Activated CD4-positive, alpha-beta memory T cell treated with anti-CD3 and anti-CD28 coated beads for 36 hours (primary cell): ENCODE measurements around the gene NADSYN1. TPM values are rescaled to one million over a fixed set of nuclear protein-coding genes. Genes with fewer than 3 reads are reported as not detected.

Experiments used
- CTCF ChIA-PET: fragments of 350-600 bp; sonication (Branson Sonifier 250); formaldehyde crosslinking; loops from one replicate; lab custom pipeline; 2021; ENCODE audit warnings: antibody characterized with exemption, inconsistent platforms; lab: Charles Lee
- POLR2A ChIA-PET: fragments of 350-600 bp; sonication (Branson Sonifier 250); formaldehyde crosslinking; loops from one replicate; lab custom pipeline; 2021; ENCODE audit warnings: antibody characterized with exemption; lab: Charles Lee
- DNase-seq: peaks from one replicate; pipeline ENCODE4 v3.0.0-alpha.2; 2020
- H3K27ac Mint-ChIP-seq: one replicate; pipeline ENCODE4 v1.8.0; 2021; ENCODE audit warnings: mixed read lengths
- H3K27me3 Mint-ChIP-seq: one replicate; pipeline ENCODE4 v1.8.0; 2021; ENCODE audit warnings: mixed read lengths
- H3K36me3 Mint-ChIP-seq: one replicate; pipeline ENCODE4 v1.8.0; 2021; ENCODE audit warnings: mixed read lengths
- H3K4me1 Mint-ChIP-seq: one replicate; pipeline ENCODE4 v1.8.0; 2021; ENCODE audit warnings: low read depth, mixed read lengths
- H3K4me3 Mint-ChIP-seq: one replicate; pipeline ENCODE4 v1.8.0; 2021; ENCODE audit warnings: mild to moderate bottlenecking, mixed read lengths
- H3K9me3 Mint-ChIP-seq: one replicate; pipeline ENCODE4 v1.8.0; 2021; ENCODE audit warnings: mixed read lengths
- intact Hi-C: fragments of 100-400 bp; cut with micrococcal nuclease; formaldehyde crosslinking; loops from one replicate; pipeline ENCODE4 v1.15.1; 2023
- microRNA-seq: library from miRNA; unstranded; fragments of <30 nt; microRNA quantifications from one replicate; pipeline ENCODE4 v1.2.0, GENCODE V29; 2022; ENCODE audit warnings: borderline number of aligned reads, borderline microRNAs expressed, borderline replicate concordance
- total RNA-seq, 2 experiments: library from RNA; stranded (reverse); gene quantifications; one replicate each; pipeline ENCODE4 v1.2.3, GENCODE V29; 2021

The NADSYN1 gene
- total RNA-seq, 2 experiments from 2014 or later: 85.0 to 91.9 TPM

- peaks cover 12% of the 10 kb centered on the region for H3K9me3 Mint-ChIP-seq
- no peak for DNase-seq
- peaks cover 5% of the 10 kb centered on the region for H3K36me3 Mint-ChIP-seq
- peaks cover 21% of the 10 kb centered on the region for H3K4me1 Mint-ChIP-seq
- ChIA-PET POLR2A (no interaction called here), CTCF (no interaction called here)
- no peak overlapping the region for H3K4me3 Mint-ChIP-seq
- intact Hi-C loops: loop anchor here (10.0 kb wide), 1 partner anchor 100 kb away; the partner anchor contains the start of gene DHCR7
- H3K27ac Mint-ChIP-seq: no peak overlapping the region
- H3K27me3 Mint-ChIP-seq: peaks cover 46% of the 10 kb centered on the region
Measured at GRCh38 chr11:71544525-71545214, 91.7 kb downstream of the NADSYN1 start.

GRCh38 chr11:71545405-71545966, 92.5 kb downstream of the NADSYN1 start:
- intact Hi-C loops: loop anchor here (10.0 kb wide), 1 partner anchor 101 kb away; the partner anchor contains the start of gene DHCR7
- H3K27me3 Mint-ChIP-seq: peaks cover 48% of the 10 kb centered on the region
- ChIA-PET CTCF (no interaction called here), POLR2A (no interaction called here)
- H3K4me1 Mint-ChIP-seq: peaks cover 20% of the 10 kb centered on the region
- peaks cover 5% of the 10 kb centered on the region for H3K36me3 Mint-ChIP-seq
- no peak overlapping the region for H3K27ac Mint-ChIP-seq
- no peak for DNase-seq
- H3K4me3 Mint-ChIP-seq: no peak overlapping the region
- peaks cover 12% of the 10 kb centered on the region for H3K9me3 Mint-ChIP-seq

DNA sequence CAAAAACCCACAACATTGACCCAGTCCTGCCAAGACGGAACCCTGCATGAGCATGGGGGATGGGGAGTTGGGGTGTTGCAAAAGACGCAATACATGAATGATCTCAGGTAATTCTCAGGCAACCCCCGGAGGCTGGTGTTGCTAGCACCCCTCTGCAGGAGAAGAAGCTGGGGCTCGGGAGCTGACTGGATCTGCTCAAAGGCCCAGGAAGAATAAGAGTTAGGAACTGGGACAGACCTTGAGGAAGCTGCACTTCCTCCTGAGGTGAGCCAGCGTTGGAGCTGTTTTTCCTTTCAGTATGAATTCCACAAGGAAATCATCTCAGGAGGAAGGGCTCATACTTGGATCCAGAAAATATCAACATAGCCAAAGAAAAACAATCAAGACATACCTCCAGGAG, 95.1 kb downstream of the NADSYN1 start, which contains the start of gene KRTAP5-9:
KRTAP5-9 (plus strand) TSS at position 301 of the 400 bp plus-strand sequence. CDS start 238 bp downstream, outside the sequence.
- no peak for DNase-seq
- CTCF ChIA-PET: no interaction called here
- Mint-ChIP-seq H3K4me1 (peaks cover 12% of the 10 kb centered on the region), H3K4me3 (no peak within 1 kb of the TSS), H3K27me3 (peaks cover 36% of the 10 kb centered on the region), H3K36me3 (no peaks in the 10 kb centered on the region), H3K27ac (no peak within 1 kb of the TSS), H3K9me3 (no peaks in the 10 kb centered on the region)
- intact Hi-C loops: loop anchor here (10.0 kb wide), 1 partner anchor 103 kb away; the partner anchor contains the start of gene DHCR7
- POLR2A ChIA-PET: no interaction called here

DNA sequence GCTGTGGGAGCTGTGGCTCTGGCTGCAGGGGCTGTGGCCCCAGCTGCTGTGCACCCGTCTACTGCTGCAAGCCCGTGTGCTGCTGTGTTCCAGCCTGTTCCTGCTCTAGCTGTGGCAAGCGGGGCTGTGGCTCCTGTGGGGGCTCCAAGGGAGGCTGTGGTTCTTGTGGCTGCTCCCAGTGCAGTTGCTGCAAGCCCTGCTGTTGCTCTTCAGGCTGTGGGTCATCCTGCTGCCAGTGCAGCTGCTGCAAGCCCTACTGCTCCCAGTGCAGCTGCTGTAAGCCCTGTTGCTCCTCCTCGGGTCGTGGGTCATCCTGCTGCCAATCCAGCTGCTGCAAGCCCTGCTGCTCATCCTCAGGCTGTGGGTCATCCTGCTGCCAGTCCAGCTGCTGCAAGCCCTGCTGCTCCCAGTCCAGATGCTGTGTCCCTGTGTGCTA, 95.7 kb downstream of the NADSYN1 start:
- ChIA-PET POLR2A (no interaction called here), CTCF (no interaction called here)
- Mint-ChIP-seq H3K4me1 (peaks cover 6% of the 10 kb centered on the region), H3K36me3 (no peaks in the 10 kb centered on the region), H3K27me3 (peaks cover 30% of the 10 kb centered on the region), H3K9me3 (no peaks in the 10 kb centered on the region), H3K4me3 (no peak overlapping the region), H3K27ac (no peak overlapping the region)
- intact Hi-C loops: loop anchor here (10.0 kb wide), 1 partner anchor 104 kb away; the partner anchor contains the start of gene DHCR7
- DNase-seq: no peak

Small RNAs within 50 kb of the gene (microRNA-seq; reads per million reads assigned to microRNA genes)
- gene MIR6754: not detected

Other genes starting within 250 kb of the NADSYN1 start
- gene SHANK2, start 200.6 kb upstream of the NADSYN1 start, total RNA-seq: not detected
- 10 to 100 TPM; 61.4 to 63.5 TPM for gene DHCR7, start 4.8 kb upstream of the NADSYN1 start, total RNA-seq
- not detected for gene KRTAP5-7, start 74.1 kb downstream of the NADSYN1 start, total RNA-seq
- not detected for gene KRTAP5-8, start 84.8 kb downstream of the NADSYN1 start, total RNA-seq
- gene KRTAP5-9, start 95.2 kb downstream of the NADSYN1 start, total RNA-seq: under 1 TPM in 1 of 2 experiments, not detected in 1; 0.27 TPM
- gene KRTAP5-10, start 112.4 kb downstream of the NADSYN1 start, total RNA-seq: not detected
- gene KRTAP5-11, start 129.7 kb downstream of the NADSYN1 start, total RNA-seq: not detected